Activated CD8-positive, alpha-beta T cell treated with anti-CD3 and anti-CD28 coated beads, Interleukin-2, amount 10 ng/mL, durations not matched to agents 7 days and 5 days (primary cell): ENCODE data around the gene WBP1L. TPM values are rescaled to one million over a fixed set of nuclear protein-coding genes. Genes with fewer than 3 reads are reported as not detected.
"Not testable (repeated sequence)": the region's sequence is repeated elsewhere in the genome, so short reads cannot be mapped to it uniquely, and the experiment has no call there.

Source experiments
- ATAC-seq: fragments of 150-1000 bp; cut with Tn5 transposase; one replicate; pipeline ENCODE4 v1.10.0; 2021; ENCODE audit warnings: moderate library complexity
- CTCF ChIA-PET: fragments of 350-600 bp; sonication (Branson Sonifier 250); formaldehyde crosslinking; loops from one replicate; lab custom pipeline; 2021; ENCODE audit warnings: antibody characterized with exemption; lab: Charles Lee
- POLR2A ChIA-PET: fragments of 350-600 bp; sonication (Branson Sonifier 250); formaldehyde crosslinking; loops from one replicate; lab custom pipeline; 2021; ENCODE audit warnings: antibody characterized with exemption; lab: Charles Lee
- DNase-seq: peaks from one replicate; pipeline ENCODE4 v3.0.0-alpha.2; 2020
- H3K27ac Mint-ChIP-seq: one replicate; pipeline ENCODE4 v1.8.0; 2021; ENCODE audit warnings: mild to moderate bottlenecking, mixed read lengths
- H3K27me3 Mint-ChIP-seq: one replicate; pipeline ENCODE4 v1.8.0; 2021; ENCODE audit warnings: low read depth, mixed read lengths
- H3K36me3 Mint-ChIP-seq: one replicate; pipeline ENCODE4 v1.8.0; 2021; ENCODE audit warnings: low read depth, mixed read lengths
- H3K4me1 Mint-ChIP-seq: one replicate; pipeline ENCODE4 v1.8.0; 2021; ENCODE audit warnings: low read depth, mixed read lengths
- H3K4me3 Mint-ChIP-seq: one replicate; pipeline ENCODE4 v1.8.0; 2021; ENCODE audit warnings: mild to moderate bottlenecking, mixed read lengths
- H3K9me3 Mint-ChIP-seq: one replicate; pipeline ENCODE4 v1.8.0; 2022; ENCODE audit warnings: mixed read lengths; ENCODE audit not compliant: insufficient read depth
- total RNA-seq, 2 experiments: library from RNA; stranded (reverse); gene quantifications; one replicate each; pipeline ENCODE4 v1.2.3, GENCODE V29; 2021

WBP1L gene
- total RNA-seq, 2 experiments from 2014 or later: 25.7 to 25.9 TPM

GRCh38 chr10:102855731-102856436, 112.1 kb downstream of the WBP1L start:
- H3K27ac Mint-ChIP-seq, H3K27me3 Mint-ChIP-seq, H3K9me3 Mint-ChIP-seq, DNase-seq, H3K36me3 Mint-ChIP-seq, ATAC-seq: not testable (repeated sequence)
- Mint-ChIP-seq H3K4me3 (peak overlapping the region; percentile 18), H3K4me1 (peaks cover 12% of the 10 kb centered on the region)
- CTCF ChIA-PET: interaction anchor here (1.4 to 2.7 kb wide), 2 partner anchors 45 to 61 kb away, joined by 3 to 12 read pairs; no protein-coding TSS in a partner anchor
- POLR2A ChIA-PET: interaction anchor here (0.7 to 1.6 kb wide), 2 partner anchors 267 to 337 kb away, joined by 4 to 6 read pairs; no protein-coding TSS in a partner anchor

- Mint-ChIP-seq H3K27me3 (no peaks in the 10 kb centered on the region), H3K9me3 (no peaks in the 10 kb centered on the region), H3K4me3 (no peak overlapping the region), H3K36me3 (peaks cover 4% of the 10 kb centered on the region), H3K4me1 (peaks cover 12% of the 10 kb centered on the region), H3K27ac (no peak overlapping the region)
- POLR2A ChIA-PET: interaction anchor here (0.7 kb wide), 1 partner anchor 266 kb away, joined by 6 read pairs; no protein-coding TSS in a partner anchor
- no peak for ATAC-seq
- CTCF ChIA-PET: no interaction called here
- no peak for DNase-seq
Measured at GRCh38 chr10:102856758-102857424, 113.1 kb downstream of the WBP1L start.

GRCh38 chr10:102859911-102860310, 116.2 kb downstream of the WBP1L start:
- CTCF ChIA-PET: no interaction called here
- no peaks in the 10 kb centered on the region for H3K27me3 Mint-ChIP-seq
- DNase-seq: no peak
- no peak for ATAC-seq
- H3K4me1 Mint-ChIP-seq: peaks cover 8% of the 10 kb centered on the region
- POLR2A ChIA-PET: no interaction called here
- H3K36me3 Mint-ChIP-seq: peaks cover 11% of the 10 kb centered on the region
- no peak overlapping the region for H3K4me3 Mint-ChIP-seq
- H3K9me3 Mint-ChIP-seq: no peaks in the 10 kb centered on the region
- no peak overlapping the region for H3K27ac Mint-ChIP-seq

- ChIA-PET POLR2A (interaction anchor here (0.7 to 1.1 kb wide), 2 partner anchors 9 to 329 kb away, joined by 5 read pairs; partner anchors contain the start of gene BORCS7), CTCF (no interaction called here)
- DNase-seq (no peak), ATAC-seq (no peak)
- Mint-ChIP-seq H3K9me3 (no peaks in the 10 kb centered on the region), H3K27ac (no peak overlapping the region), H3K4me1 (peaks cover under 1% of the 10 kb centered on the region), H3K27me3 (no peaks in the 10 kb centered on the region), H3K36me3 (peaks cover 11% of the 10 kb centered on the region), H3K4me3 (no peak overlapping the region)
Measured at GRCh38 chr10:102863660-102864059, 119.9 kb downstream of the WBP1L start.

- ATAC-seq: no peak
- H3K4me1 Mint-ChIP-seq: peaks cover 12% of the 10 kb centered on the region
- peaks cover 8% of the 10 kb centered on the region for H3K27me3 Mint-ChIP-seq
- CTCF ChIA-PET: interaction anchor here (1.0 to 1.3 kb wide), 2 partner anchors 10 to 36 kb away, joined by 4 to 5 read pairs; no protein-coding TSS in a partner anchor
- no peak overlapping the region for H3K27ac Mint-ChIP-seq
- POLR2A ChIA-PET: interaction anchor here (0.6 kb wide), 1 partner anchor 508 kb away, joined by 3 read pairs; no protein-coding TSS in a partner anchor
- DNase-seq: no peak
- H3K9me3 Mint-ChIP-seq: no peaks in the 10 kb centered on the region
- H3K36me3 Mint-ChIP-seq: peaks cover 7% of the 10 kb centered on the region
- no peak overlapping the region for H3K4me3 Mint-ChIP-seq
Measured at GRCh38 chr10:102865620-102866019, 121.9 kb downstream of the WBP1L start.

Other genes with a start within 250 kb of the WBP1L start
- 10 to 100 TPM; 72.7 to 75.8 TPM for gene ACTR1A, start 241.2 kb upstream of the WBP1L start, total RNA-seq
- gene SUFU, start 240.0 kb upstream of the WBP1L start, total RNA-seq: 10 to 100 TPM; 10.6 to 12.0 TPM
- 10 to 100 TPM; 45.0 to 47.1 TPM for gene TRIM8, start 99.5 kb upstream of the WBP1L start, total RNA-seq
- 1 to 10 TPM; 4.7 to 5.2 TPM for gene ARL3, start 29.6 kb upstream of the WBP1L start, total RNA-seq
- 10 to 100 TPM; 22.2 TPM for gene SFXN2, start 29.3 kb upstream of the WBP1L start, total RNA-seq
- gene CYP17A1, start 93.5 kb downstream of the WBP1L start, total RNA-seq: not detected
- 10 to 100 TPM; 10.4 to 11.2 TPM for gene BORCS7, start 110.3 kb downstream of the WBP1L start, total RNA-seq
- gene AS3MT, start 125.5 kb downstream of the WBP1L start, total RNA-seq: under 1 TPM; 0.52 to 0.68 TPM
- gene CNNM2, start 174.3 kb downstream of the WBP1L start, total RNA-seq: 1 to 10 TPM; 7.7 to 8.1 TPM